Measurements from ENCODE around the gene OR10H2. TPM values are rescaled to one million over a fixed set of nuclear protein-coding genes. Genes with fewer than 3 reads are reported as not detected.
"Not testable (repeated sequence)": the region's sequence is repeated elsewhere in the genome, so short reads cannot be mapped to it uniquely, and the experiment has no call there.

Gene OR10H2
- total RNA-seq, 2 experiments from 2014 or later: not detected

DNA sequence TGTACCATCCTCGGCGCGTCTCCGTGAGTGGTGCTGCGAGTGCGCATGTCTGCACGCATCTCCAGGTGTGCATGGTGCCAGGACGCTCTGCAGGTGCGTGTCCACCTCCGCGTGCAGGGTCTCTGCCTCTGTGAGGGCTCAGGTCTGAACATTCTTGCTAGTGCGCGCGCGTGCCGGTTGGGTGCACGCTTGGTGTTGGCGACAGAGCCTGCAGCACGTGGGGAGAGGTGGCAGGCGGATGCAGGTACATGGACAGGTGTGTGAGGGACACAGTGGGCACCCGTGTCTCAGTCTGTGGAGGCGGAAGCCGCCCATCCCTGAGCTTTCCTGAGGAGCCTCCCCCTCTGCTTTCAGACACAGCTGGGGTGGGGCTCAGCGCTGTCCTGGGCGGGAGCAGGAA is 4.9 kb upstream of the OR10H2 start:
- peaks cover 29% of the 10 kb centered on the region for H3K27me3 Mint-ChIP-seq
- ChIA-PET CTCF (no interaction called here), POLR2A (no interaction called here)
- no peak overlapping the region for H3K27ac Mint-ChIP-seq
- H3K36me3 Mint-ChIP-seq (ENCODE audit: low read depth): no peaks in the 10 kb centered on the region
- H3K4me3 Mint-ChIP-seq: no peak overlapping the region
- no peaks in the 10 kb centered on the region for H3K4me1 Mint-ChIP-seq
- DNase-seq: no peak
- no peaks in the 10 kb centered on the region for H3K9me3 Mint-ChIP-seq

DNA sequence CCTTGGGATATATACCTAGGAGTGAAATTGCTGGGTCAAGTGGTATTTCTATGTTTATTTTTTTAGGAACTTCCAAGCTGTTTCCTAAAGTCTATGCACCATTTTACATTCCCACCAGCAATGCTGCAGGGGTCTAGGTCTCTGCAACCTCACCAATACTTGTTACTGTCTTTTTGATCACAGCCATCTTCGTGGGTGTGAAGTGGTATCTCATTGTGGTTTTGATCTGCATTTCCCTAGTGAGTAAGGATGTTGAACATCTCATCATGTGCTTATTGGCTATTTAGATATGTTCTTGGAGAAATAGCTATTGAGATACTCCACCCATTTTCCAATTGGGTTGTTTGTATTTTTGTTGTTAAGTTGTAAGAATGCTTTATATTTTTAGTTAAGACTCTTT is 2.7 kb downstream of the OR10H2 start:
- H3K4me1 Mint-ChIP-seq: no peaks in the 10 kb centered on the region
- no peaks in the 10 kb centered on the region for H3K9me3 Mint-ChIP-seq
- H3K36me3 Mint-ChIP-seq (ENCODE audit: low read depth): no peaks in the 10 kb centered on the region
- no peak overlapping the region for H3K27ac Mint-ChIP-seq
- H3K27me3 Mint-ChIP-seq: peaks cover 10% of the 10 kb centered on the region
- H3K4me3 Mint-ChIP-seq: no peak overlapping the region
- CTCF ChIA-PET: no interaction called here
- no peak for DNase-seq
- POLR2A ChIA-PET: no interaction called here

DNA sequence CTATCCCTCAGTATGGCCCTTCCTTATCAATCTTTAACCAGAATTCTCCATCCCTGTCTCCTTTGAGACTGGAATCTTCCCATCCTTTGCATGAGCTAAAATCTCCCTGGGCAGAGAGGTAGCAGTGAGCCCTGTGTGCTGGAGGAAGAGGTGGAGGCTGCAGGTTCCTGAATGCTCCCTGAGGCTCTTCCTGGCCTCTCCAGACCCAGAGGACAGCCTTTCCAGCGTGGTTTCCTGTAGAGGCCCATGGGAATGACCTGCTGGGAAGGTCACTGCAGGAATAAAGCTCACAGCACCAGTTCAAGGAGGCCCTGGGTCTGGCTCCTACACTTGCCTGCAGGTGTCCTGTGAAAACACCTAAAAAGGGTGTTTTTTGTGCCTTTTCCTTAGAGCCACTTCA is 4.6 kb downstream of the OR10H2 start:
- ChIA-PET CTCF (no interaction called here), POLR2A (no interaction called here)
- no peaks in the 10 kb centered on the region for H3K4me1 Mint-ChIP-seq
- H3K4me3 Mint-ChIP-seq: no peak overlapping the region
- no peaks in the 10 kb centered on the region for H3K9me3 Mint-ChIP-seq
- no peaks in the 10 kb centered on the region for H3K36me3 Mint-ChIP-seq (ENCODE audit: low read depth)
- H3K27me3 Mint-ChIP-seq: no peaks in the 10 kb centered on the region
- no peak overlapping the region for H3K27ac Mint-ChIP-seq
- no peak for DNase-seq

DNA sequence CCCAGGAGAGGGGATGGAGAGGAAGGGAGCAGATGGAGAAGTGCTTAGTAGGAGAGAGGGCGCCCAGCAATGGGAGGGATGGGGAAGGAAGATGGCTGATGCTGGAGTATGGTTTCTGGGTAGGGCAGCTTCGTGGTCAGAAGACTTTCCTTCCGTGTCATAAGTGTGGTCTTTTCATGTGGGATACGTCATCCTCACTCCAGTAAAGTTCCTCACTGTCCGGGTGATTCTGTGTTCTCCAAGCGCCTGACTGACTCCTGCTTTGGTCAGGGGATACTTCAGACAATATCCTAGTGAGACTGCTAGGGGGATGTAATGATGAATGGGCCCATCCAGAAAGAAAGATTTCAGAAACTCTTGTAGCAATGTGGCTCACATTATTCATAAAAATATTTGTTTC is 6.1 kb downstream of the OR10H2 start:
- Mint-ChIP-seq H3K4me1 (no peaks in the 10 kb centered on the region), H3K4me3 (no peak overlapping the region), H3K27me3 (peaks cover 3% of the 10 kb centered on the region), H3K9me3 (no peaks in the 10 kb centered on the region), H3K27ac (no peak overlapping the region), H3K36me3 (ENCODE audit: low read depth) (no peaks in the 10 kb centered on the region)
- POLR2A ChIA-PET: no interaction called here
- CTCF ChIA-PET: no interaction called here
- no peak for DNase-seq

DNA sequence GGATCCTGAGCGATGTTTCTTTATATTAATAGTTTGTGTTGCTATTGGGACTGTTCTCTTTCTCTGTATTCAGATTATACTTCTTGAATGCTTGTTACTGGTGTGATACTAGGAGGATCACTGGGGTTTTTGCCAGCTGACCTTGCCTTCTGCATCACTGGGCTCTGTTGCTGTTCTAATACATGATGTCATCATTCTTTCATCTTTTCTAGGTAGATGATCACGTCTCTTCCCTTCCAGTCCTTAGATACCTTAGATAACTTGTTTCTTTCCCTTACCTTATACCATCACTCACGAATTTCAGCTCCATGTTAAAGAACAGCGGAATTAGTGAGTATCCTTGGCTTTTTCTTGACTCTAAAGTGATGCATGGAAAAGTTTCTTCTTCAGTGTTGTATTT is 9.9 kb downstream of the OR10H2 start, which contains the start of gene OR10H3:
Gene OR10H3, plus strand, starts transcription at position 264 of the 400 bp plus-strand sequence. CDS start 3,408 bp downstream, outside the sequence.
- Mint-ChIP-seq H3K4me1 (no peaks in the 10 kb centered on the region), H3K9me3 (peaks cover 7% of the 10 kb centered on the region), H3K27me3 (peaks cover 3% of the 10 kb centered on the region), H3K36me3 (ENCODE audit: low read depth) (no peaks in the 10 kb centered on the region), H3K4me3 (no peak within 1 kb of the TSS), H3K27ac (no peak within 1 kb of the TSS)
- DNase-seq: no peak
- POLR2A ChIA-PET: no interaction called here
- CTCF ChIA-PET: no interaction called here

DNA sequence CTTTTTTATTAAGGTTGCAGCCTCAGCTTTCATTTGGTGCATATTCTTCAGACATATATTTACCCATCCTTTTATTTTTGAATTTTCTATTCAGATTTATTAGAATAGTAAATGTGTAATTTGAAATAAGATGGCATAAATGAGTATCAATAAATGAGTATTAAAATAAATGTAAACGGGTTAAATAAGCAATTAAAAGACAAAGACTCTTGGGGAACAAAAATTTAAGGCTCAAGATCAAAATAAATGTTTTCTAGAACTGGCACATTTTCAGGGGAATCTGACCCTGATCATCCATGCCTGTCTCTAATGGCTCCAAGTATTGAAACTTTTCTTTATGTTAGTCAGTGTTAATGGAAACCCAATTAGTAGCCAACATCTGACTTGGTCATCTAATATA is 13.0 kb downstream of the OR10H2 start:
- no peak overlapping the region for H3K27ac Mint-ChIP-seq
- no peaks in the 10 kb centered on the region for H3K36me3 Mint-ChIP-seq (ENCODE audit: low read depth)
- H3K9me3 Mint-ChIP-seq: peaks cover 8% of the 10 kb centered on the region
- DNase-seq: no peak
- no peak overlapping the region for H3K4me3 Mint-ChIP-seq
- ChIA-PET POLR2A (no interaction called here), CTCF (no interaction called here)
- peaks cover 15% of the 10 kb centered on the region for H3K27me3 Mint-ChIP-seq
- H3K4me1 Mint-ChIP-seq: no peaks in the 10 kb centered on the region

DNA sequence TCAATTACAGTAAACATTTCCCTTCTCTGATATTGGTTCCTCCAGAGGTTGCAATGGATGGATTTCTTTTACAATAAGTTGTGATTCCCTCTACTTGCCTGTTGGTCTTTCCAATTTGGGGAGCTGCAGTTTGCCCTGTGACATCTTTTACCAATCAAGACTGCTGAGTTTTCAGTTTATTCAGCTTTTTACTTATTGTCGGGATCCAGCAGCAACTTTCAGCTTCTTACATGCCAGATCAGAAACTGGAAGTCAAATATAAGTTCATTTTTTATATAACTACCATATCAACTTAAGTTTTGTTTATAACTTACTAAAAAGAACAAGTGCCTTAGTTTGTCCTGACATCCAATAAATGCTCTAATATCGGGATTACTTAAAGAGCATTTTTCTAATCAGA is 20.4 kb downstream of the OR10H2 start:
- Mint-ChIP-seq H3K36me3 (ENCODE audit: low read depth) (no peaks in the 10 kb centered on the region), H3K4me3 (no peak overlapping the region), H3K27me3 (peaks cover 46% of the 10 kb centered on the region), H3K27ac (no peak overlapping the region), H3K4me1 (no peaks in the 10 kb centered on the region), H3K9me3 (no peaks in the 10 kb centered on the region)
- DNase-seq: no peak
- CTCF ChIA-PET: no interaction called here
- POLR2A ChIA-PET: no interaction called here

DNA sequence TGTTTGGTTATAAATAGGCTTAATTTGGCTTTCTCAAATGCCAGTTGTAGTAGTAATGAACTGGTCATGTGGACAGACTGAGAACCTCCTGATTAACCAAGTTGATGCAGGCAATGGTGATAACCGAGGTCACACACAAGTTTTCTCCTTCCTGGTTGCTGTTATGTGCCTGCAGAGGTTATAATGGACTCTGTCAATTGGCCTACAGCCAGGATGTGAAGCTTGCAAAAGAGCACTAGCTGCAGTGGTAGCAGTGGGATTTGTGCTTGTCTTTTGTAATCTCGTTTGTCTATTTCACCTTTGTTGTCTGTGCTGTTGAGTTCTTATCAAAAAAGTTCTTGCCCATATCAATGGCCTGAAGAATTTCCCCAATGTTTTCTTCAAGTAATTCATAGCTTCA is 30.6 kb downstream of the OR10H2 start:
- CTCF ChIA-PET: no interaction called here

DNA sequence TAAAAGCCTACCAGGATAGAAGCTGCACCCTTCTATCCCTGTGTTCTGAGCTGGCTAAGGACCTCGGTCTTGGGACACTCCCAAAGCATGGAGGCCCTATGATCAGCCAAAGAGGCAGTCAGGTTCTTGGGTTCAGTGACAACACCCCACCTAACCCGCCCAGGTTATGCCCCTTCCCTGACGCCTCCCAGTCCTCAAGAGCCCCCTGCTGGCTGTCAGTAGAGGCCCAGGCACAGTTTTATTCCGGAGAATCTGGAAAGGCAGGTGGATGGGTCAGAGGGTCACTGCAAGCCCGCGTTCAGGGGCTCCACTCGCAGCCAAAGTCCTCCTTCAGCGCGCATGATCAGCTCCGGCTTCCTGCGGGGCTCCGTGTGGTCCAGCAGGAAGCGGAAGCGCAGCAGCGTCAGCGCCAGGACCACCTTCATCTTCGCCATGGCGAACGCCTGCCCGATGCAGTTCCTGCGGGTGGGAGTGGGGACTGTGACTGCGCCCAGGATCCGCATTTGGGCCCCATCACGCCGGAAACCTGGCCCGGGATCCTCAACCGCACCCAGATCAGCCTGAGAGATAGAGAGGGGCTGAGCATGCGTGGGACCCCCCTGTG is 32.2 kb downstream of the OR10H2 start:
- POLR2A ChIA-PET: no interaction called here
- H3K4me1 Mint-ChIP-seq: peaks cover 11% of the 10 kb centered on the region
- H3K36me3 Mint-ChIP-seq (ENCODE audit: low read depth): no peaks in the 10 kb centered on the region
- H3K4me3 Mint-ChIP-seq: no peak overlapping the region
- H3K27me3 Mint-ChIP-seq: peaks cover 33% of the 10 kb centered on the region
- DNase-seq: no peak
- CTCF ChIA-PET: no interaction called here
- no peaks in the 10 kb centered on the region for H3K9me3 Mint-ChIP-seq
- no peak overlapping the region for H3K27ac Mint-ChIP-seq

More for the DNA sequence above, 30.6 kb downstream of the OR10H2 start:
- POLR2A ChIA-PET: no interaction called here
- Mint-ChIP-seq H3K27ac (no peak overlapping the region), H3K9me3 (no peaks in the 10 kb centered on the region), H3K36me3 (ENCODE audit: low read depth) (no peaks in the 10 kb centered on the region), H3K4me1 (peaks cover 11% of the 10 kb centered on the region), H3K27me3 (peaks cover 40% of the 10 kb centered on the region), H3K4me3 (no peak overlapping the region)
- no peak for DNase-seq

DNA sequence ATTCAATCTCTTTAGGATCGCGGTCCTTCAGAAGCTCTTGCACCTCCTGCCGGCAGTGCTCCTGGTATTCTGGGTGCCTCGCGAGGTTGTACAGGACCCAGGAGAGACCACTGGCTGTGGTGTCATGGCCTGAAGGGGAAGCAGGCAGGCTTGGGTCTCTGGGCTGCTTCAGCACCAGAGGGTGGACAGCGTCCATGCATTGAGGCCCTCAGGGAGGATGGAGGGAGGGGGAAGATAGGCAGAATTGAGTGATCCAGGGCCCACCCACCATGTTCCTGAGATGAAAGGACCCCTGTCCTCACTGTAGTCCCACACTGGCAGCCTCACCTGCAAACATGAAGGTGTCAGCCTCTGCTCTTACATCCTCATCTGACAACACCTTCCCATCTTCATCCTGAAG is 41.8 kb downstream of the OR10H2 start:
- DNase-seq: no peak
- no peaks in the 10 kb centered on the region for H3K9me3 Mint-ChIP-seq
- ChIA-PET CTCF (no interaction called here), POLR2A (no interaction called here)
- H3K36me3 Mint-ChIP-seq (ENCODE audit: low read depth): no peaks in the 10 kb centered on the region
- peaks cover 2% of the 10 kb centered on the region for H3K27me3 Mint-ChIP-seq
- no peaks in the 10 kb centered on the region for H3K4me1 Mint-ChIP-seq
- no peak overlapping the region for H3K4me3 Mint-ChIP-seq
- H3K27ac Mint-ChIP-seq: no peak overlapping the region

DNA sequence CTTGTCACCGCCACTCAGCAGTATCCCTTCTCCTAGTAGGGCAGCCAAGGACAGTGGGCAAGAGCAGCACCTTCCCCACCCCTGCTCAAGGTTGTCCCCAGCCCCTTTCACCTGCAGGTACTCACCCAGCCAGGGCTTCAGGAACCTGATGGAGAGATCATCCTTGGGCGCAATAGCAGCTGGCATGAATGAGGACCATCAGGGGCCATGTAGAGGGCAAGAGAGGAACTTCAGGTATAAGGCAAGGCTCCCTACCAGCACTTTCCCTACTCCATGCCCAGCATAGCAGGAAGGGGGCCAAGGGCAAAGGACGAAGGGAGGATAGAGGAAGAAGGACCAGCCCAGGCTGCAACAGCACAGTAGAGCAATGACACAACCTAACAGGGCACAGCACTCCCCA is 46.3 kb downstream of the OR10H2 start:
- DNase-seq; H3K27me3 Mint-ChIP-seq; H3K36me3 Mint-ChIP-seq (ENCODE audit: low read depth); H3K27ac Mint-ChIP-seq; H3K9me3 Mint-ChIP-seq; H3K4me3 Mint-ChIP-seq; H3K4me1 Mint-ChIP-seq; POLR2A ChIA-PET; CTCF ChIA-PET: not testable (repeated sequence)

DNA sequence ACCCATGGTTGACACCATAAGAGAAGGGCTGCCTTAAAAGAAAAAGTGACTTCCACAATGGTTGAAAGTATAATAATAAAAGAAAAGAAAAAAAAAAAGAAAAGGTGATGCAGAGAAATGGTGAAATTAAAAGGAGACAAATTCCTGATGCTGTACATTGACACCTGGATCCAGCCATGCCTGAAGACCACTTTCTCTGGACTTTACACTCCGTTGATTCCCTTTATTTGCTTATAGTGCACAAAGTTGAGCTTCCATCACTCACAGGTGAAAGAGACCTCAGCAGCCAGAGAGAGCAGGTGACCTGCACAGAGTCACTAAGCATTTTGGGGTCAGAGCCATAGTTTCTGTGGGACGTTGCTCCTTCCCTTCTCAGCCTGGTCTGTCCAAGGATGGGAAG is 47.4 kb downstream of the OR10H2 start:
- no peaks in the 10 kb centered on the region for H3K4me1 Mint-ChIP-seq
- no peak overlapping the region for H3K4me3 Mint-ChIP-seq
- DNase-seq: no peak
- CTCF ChIA-PET: no interaction called here
- no peaks in the 10 kb centered on the region for H3K27me3 Mint-ChIP-seq
- no peak overlapping the region for H3K27ac Mint-ChIP-seq
- H3K9me3 Mint-ChIP-seq: no peaks in the 10 kb centered on the region
- POLR2A ChIA-PET: no interaction called here
- H3K36me3 Mint-ChIP-seq (ENCODE audit: low read depth): no peaks in the 10 kb centered on the region

DNA sequence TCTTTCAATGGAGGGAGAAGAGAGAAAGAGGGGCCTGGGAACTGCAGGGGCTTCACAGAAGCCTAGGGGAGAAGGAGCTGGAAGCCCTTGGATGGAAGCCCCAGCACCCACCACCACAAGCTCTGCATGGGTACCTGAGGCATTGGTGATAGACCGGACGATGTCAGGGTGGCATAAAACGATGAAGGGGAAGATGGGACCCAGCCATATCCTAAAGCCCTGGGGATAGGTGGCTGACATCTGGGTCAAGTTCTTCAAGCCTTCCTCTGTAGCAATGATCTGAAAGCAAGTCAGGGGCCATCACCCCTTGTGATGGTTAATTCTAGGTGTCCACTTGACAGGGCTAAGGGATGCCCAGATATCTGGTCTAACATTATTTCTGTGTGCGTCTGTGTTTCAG is 48.4 kb downstream of the OR10H2 start:
- CTCF ChIA-PET: no interaction called here
- H3K4me1 Mint-ChIP-seq: no peaks in the 10 kb centered on the region
- H3K36me3 Mint-ChIP-seq (ENCODE audit: low read depth): no peaks in the 10 kb centered on the region

DNA sequence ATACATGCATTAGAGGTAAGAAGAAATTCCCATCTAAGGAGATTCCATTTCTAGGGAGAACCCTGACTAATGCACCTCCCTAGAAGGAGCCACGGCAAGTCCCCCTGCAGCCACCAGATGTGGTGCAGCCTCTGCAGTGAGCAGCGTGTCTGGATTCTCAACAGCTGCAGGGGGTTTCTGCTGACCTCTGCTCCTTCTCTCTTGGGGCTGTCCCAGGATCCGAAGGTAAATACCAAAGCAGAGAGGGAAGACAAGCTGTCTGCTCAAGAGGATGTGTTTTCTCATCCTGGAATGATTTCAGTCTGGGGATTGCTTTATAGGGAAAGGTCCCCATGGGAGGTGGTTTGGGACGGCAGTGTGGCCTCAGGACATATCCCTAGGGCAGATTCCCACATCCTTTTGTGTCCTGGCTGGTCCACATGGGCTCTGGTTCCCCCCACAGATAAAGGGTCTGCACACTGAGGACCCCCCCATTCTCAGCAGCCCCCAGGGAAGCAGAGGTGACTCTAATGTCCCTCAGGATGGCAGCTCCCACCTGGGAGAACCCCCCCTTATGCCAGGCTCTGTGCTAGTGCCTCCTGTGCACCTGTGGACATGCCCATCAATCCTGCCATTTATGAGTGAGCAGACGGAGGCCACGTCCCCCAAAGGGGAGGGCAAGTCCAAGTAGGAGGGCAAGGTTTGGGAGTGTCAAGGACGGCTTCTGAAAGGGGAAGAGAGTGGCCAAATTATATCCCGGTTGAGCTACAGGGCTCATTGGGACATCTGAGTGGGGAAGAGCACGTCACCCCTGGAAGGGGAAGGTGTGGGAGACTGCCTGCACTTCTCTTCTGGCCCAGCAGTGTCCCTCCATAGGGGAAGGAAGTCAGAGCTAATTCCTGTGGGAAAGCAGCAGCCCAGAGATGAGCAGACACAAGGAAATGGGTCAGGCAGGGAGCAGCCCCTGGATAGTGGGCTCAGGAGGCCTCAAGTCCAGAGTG is 49.5 kb downstream of the OR10H2 start:
- no peak overlapping the region for H3K27ac Mint-ChIP-seq

More for the DNA sequence above, 48.4 kb downstream of the OR10H2 start:
- Mint-ChIP-seq H3K4me3 (no peak overlapping the region), H3K27me3 (no peaks in the 10 kb centered on the region), H3K9me3 (no peaks in the 10 kb centered on the region), H3K27ac (no peak overlapping the region)
- POLR2A ChIA-PET: no interaction called here
- no peak for DNase-seq

More for the DNA sequence above, 49.5 kb downstream of the OR10H2 start:
- CTCF ChIA-PET: no interaction called here
- Mint-ChIP-seq H3K4me3 (no peak overlapping the region), H3K4me1 (no peaks in the 10 kb centered on the region), H3K27me3 (no peaks in the 10 kb centered on the region), H3K36me3 (ENCODE audit: low read depth) (no peaks in the 10 kb centered on the region), H3K9me3 (no peaks in the 10 kb centered on the region)
- DNase-seq: no peak
- POLR2A ChIA-PET: no interaction called here

Measured in activated CD4-positive, alpha-beta memory T cell treated with anti-CD3 and anti-CD28 coated beads, Interleukin-2, amount 10 ng/mL, durations not matched to agents 7 days and 5 days (primary cell).